NAMALWA (cell line): ENCODE results near the gene NAA30.

ENCODE experiments used
- DNase-seq: peaks from one replicate; pipeline ENCODE4 v3.0.0-alpha.2; 2015; ENCODE audit warnings: low spot score

Gene NAA30

GRCh38 chr14:57400556-57401494 is 10.4 kb downstream of the NAA30 start:
- DNase-seq, result no peak

- no peak for DNase-seq
Measured at GRCh38 chr14:57401501-57401900, 11.1 kb downstream of the NAA30 start.

GRCh38 chr14:57402173-57402852 is 11.9 kb downstream of the NAA30 start:
- no peak for DNase-seq

GRCh38 chr14:57403521-57403864 is 13.1 kb downstream of the NAA30 start:
- DNase-seq, result no peak

GRCh38 chr14:57405562-57405961 is 15.2 kb downstream of the NAA30 start:
- no peak for DNase-seq

GRCh38 chr14:57408037-57408436 is 17.7 kb downstream of the NAA30 start:
- DNase-seq, result no peak

GRCh38 chr14:57408634-57409033 is 18.2 kb downstream of the NAA30 start:
- DNase-seq, result no peak

- DNase-seq, result no peak
Measured at GRCh38 chr14:57412341-57412740, 22.0 kb downstream of the NAA30 start.

GRCh38 chr14:57413849-57414248 is 23.5 kb downstream of the NAA30 start:
- no peak for DNase-seq

- no peak for DNase-seq
Measured at GRCh38 chr14:57417228-57417627, 26.8 kb downstream of the NAA30 start.

- DNase-seq, result no peak
Measured at GRCh38 chr14:57418999-57419398, 28.6 kb downstream of the NAA30 start.

GRCh38 chr14:57420033-57420432 is 29.6 kb downstream of the NAA30 start:
- no peak for DNase-seq

- DNase-seq, result no peak
Measured at GRCh38 chr14:57420986-57421385, 30.6 kb downstream of the NAA30 start.

- no peak for DNase-seq
Measured at GRCh38 chr14:57435923-57436322, 45.5 kb downstream of the NAA30 start.

GRCh38 chr14:57461777-57462320 is 71.5 kb downstream of the NAA30 start:
- no peak for DNase-seq

- no peak for DNase-seq
Measured at GRCh38 chr14:57462551-57462950, 72.2 kb downstream of the NAA30 start.

- DNase-seq, result peak; percentile 33
Measured at GRCh38 chr14:57464008-57464730, 73.8 kb downstream of the NAA30 start.
